ENCODE measurements around the gene ELP1. TPM values are rescaled to one million over a fixed set of nuclear protein-coding genes. Genes with fewer than 3 reads are reported as not detected.

ELP1 gene
- total RNA-seq, 1 donor from 2014 or later = 23.2 TPM

DNA sequence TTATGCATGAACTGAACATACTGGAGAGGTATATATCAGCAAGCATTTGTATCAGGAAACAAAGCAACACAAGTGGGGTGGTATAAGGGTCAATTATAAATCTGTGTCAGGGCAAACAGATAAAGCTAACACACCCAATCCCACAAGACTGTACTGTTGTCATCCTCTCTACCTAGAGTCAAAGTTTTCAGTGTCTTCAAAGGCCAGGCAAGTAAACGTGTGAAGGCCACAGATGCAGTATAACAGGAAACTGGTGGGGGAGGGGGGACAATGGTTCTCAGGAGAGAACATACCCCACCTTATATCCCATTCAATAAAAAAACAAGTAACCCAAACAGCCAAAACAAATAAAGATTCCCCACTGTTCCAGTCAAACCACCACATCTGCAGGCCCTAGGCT, 22.1 kb downstream of the ELP1 start:
- Mint-ChIP-seq H3K27me3 (ENCODE audit: unreplicated experiment) (peaks cover 2% of the 10 kb centered on the region), H3K4me3 (ENCODE audit: unreplicated experiment) (no peak overlapping the region), H3K27ac (ENCODE audit: unreplicated experiment) (no peak overlapping the region), H3K36me3 (ENCODE audit: low read depth, unreplicated experiment) (peaks cover 26% of the 10 kb centered on the region), H3K4me1 (ENCODE audit: unreplicated experiment) (peaks cover 9% of the 10 kb centered on the region), H3K9me3 (ENCODE audit: unreplicated experiment) (no peaks in the 10 kb centered on the region)
- TF ChIP-seq, protein P1, sequence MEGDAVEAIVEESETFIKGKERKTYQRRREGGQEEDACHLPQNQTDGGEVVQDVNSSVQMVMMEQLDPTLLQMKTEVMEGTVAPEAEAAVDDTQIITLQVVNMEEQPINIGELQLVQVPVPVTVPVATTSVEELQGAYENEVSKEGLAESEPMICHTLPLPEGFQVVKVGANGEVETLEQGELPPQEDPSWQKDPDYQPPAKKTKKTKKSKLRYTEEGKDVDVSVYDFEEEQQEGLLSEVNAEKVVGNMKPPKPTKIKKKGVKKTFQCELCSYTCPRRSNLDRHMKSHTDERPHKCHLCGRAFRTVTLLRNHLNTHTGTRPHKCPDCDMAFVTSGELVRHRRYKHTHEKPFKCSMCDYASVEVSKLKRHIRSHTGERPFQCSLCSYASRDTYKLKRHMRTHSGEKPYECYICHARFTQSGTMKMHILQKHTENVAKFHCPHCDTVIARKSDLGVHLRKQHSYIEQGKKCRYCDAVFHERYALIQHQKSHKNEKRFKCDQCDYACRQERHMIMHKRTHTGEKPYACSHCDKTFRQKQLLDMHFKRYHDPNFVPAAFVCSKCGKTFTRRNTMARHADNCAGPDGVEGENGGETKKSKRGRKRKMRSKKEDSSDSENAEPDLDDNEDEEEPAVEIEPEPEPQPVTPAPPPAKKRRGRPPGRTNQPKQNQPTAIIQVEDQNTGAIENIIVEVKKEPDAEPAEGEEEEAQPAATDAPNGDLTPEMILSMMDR (IDR thresholded peaks at IDR 0.05; ENCODE audit: unreplicated experiment) = no peak
- no peak for DNase-seq (ENCODE audit: low spot score)

DNA sequence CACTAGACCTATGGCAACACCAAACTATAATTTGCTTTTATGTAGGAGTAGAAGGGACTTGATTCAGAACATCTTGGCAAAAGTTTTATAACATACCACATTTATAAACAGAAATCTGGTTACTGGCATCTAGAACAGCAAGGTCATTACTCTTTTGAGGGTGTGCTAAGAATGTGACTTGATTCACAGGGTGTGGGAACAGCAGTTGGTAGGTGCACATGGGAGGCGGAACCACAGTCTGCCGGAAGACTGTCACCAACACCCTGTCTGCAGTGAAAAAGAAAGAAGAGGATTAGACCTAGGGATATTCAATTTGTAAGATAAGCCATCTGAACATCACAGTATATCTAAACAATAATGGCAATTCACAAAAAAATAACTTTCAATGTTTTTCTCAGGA, 23.0 kb downstream of the ELP1 start:
- no peak overlapping the region for H3K27ac Mint-ChIP-seq (ENCODE audit: unreplicated experiment)
- peaks cover 33% of the 10 kb centered on the region for H3K36me3 Mint-ChIP-seq (ENCODE audit: low read depth, unreplicated experiment)
- peaks cover 9% of the 10 kb centered on the region for H3K4me1 Mint-ChIP-seq (ENCODE audit: unreplicated experiment)

DNA sequence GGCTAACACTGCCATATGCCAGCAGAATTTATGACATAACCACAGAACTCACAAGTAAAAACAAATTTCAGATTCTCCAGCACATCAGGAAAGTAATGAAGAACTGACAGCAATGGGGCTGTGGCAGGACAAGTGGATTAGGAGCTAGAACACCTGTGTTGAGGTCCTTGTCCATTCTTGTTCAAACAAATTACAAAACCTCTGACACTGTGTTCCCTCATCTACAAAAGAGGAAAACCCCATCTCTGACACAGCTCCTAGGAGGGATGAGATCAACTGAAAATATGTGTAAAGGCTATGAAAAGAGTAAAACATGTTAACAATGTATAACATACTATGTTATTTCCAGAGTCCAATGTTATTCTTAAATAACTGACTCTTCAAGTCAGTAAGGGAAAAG, 23.5 kb downstream of the ELP1 start:
- no peak for DNase-seq (ENCODE audit: low spot score)

More for the DNA sequence above, 23.0 kb downstream of the ELP1 start:
- H3K27me3 Mint-ChIP-seq (ENCODE audit: unreplicated experiment) = peaks cover 2% of the 10 kb centered on the region
- no peaks in the 10 kb centered on the region for H3K9me3 Mint-ChIP-seq (ENCODE audit: unreplicated experiment)
- TF ChIP-seq, protein P1 (IDR thresholded peaks at IDR 0.05; ENCODE audit: unreplicated experiment) = no peak
- H3K4me3 Mint-ChIP-seq (ENCODE audit: unreplicated experiment) = no peak overlapping the region
- no peak for DNase-seq (ENCODE audit: low spot score)

DNA sequence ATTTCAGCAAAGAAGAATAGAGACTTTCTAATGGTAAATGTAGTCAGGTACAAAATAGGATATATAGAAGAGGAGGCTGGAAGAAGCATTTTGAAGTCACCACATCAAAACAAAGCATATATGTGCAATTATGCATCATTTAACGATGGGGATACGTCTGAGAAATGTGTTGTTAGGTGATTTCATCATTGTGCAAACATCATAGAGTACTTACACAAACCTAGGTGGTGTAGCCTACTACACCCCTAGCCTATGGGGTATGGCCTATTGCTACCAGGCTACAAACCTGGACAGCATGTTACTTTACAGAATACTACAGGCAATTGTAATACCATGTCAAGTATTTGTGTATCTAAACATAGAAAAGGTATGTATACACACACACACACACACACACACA, 28.4 kb downstream of the ELP1 start:
- Mint-ChIP-seq H3K27ac (ENCODE audit: unreplicated experiment) (no peak overlapping the region), H3K9me3 (ENCODE audit: unreplicated experiment) (no peaks in the 10 kb centered on the region), H3K36me3 (ENCODE audit: low read depth, unreplicated experiment) (peaks cover 43% of the 10 kb centered on the region), H3K27me3 (ENCODE audit: unreplicated experiment) (peaks cover 4% of the 10 kb centered on the region), H3K4me1 (ENCODE audit: unreplicated experiment) (no peaks in the 10 kb centered on the region), H3K4me3 (ENCODE audit: unreplicated experiment) (no peak overlapping the region)
- no peak for DNase-seq (ENCODE audit: low spot score)
- TF ChIP-seq, protein P1 (IDR thresholded peaks at IDR 0.05; ENCODE audit: unreplicated experiment) = no peak

More for the DNA sequence above, 23.5 kb downstream of the ELP1 start:
- H3K9me3 Mint-ChIP-seq (ENCODE audit: unreplicated experiment) = no peaks in the 10 kb centered on the region
- H3K27me3 Mint-ChIP-seq (ENCODE audit: unreplicated experiment) = peaks cover 2% of the 10 kb centered on the region
- TF ChIP-seq, protein P1 (IDR thresholded peaks at IDR 0.05; ENCODE audit: unreplicated experiment) = no peak
- H3K4me1 Mint-ChIP-seq (ENCODE audit: unreplicated experiment) = peaks cover 9% of the 10 kb centered on the region
- H3K27ac Mint-ChIP-seq (ENCODE audit: unreplicated experiment) = no peak overlapping the region
- peaks cover 30% of the 10 kb centered on the region for H3K36me3 Mint-ChIP-seq (ENCODE audit: low read depth, unreplicated experiment)
- no peak overlapping the region for H3K4me3 Mint-ChIP-seq (ENCODE audit: unreplicated experiment)

DNA sequence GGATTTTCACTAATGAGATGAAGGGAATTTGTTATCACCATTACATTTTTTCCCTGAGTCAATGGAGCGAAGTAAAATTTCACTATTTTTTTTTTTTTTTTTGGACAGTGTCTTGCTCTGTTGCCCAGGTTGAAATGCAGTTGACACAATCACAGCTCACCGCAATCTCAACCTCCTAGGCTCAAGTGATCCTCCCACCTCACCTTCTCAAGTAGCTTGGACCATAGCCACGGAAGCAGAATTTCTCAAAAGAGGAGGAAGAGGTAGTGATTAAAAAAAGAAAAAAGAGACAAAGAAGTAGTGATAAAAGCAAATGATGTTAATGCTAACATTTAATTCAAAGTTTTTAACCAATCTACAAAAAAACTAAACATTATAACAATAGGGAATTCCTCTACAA, 29.8 kb downstream of the ELP1 start:
- Mint-ChIP-seq H3K4me3 (ENCODE audit: unreplicated experiment) (no peak overlapping the region), H3K9me3 (ENCODE audit: unreplicated experiment) (no peaks in the 10 kb centered on the region), H3K36me3 (ENCODE audit: low read depth, unreplicated experiment) (peaks cover 47% of the 10 kb centered on the region), H3K27me3 (ENCODE audit: unreplicated experiment) (peaks cover 4% of the 10 kb centered on the region), H3K27ac (ENCODE audit: unreplicated experiment) (no peak overlapping the region), H3K4me1 (ENCODE audit: unreplicated experiment) (no peaks in the 10 kb centered on the region)
- DNase-seq (ENCODE audit: low spot score) = no peak
- TF ChIP-seq, protein P1 (IDR thresholded peaks at IDR 0.05; ENCODE audit: unreplicated experiment) = no peak
